NCI-H510A treated with DMSO at 0.1 percent for 48 hours (cell line): ENCODE results near the gene NBAS.
"Not testable (repeated sequence)": the region's sequence is repeated elsewhere in the genome, so short reads cannot be mapped to it uniquely, and the experiment has no call there.

Experiments
- DNase-seq: peaks from one replicate; lab custom pipeline; 2025; lab: John Stamatoyannopoulos, UW

Gene NBAS

DNA sequence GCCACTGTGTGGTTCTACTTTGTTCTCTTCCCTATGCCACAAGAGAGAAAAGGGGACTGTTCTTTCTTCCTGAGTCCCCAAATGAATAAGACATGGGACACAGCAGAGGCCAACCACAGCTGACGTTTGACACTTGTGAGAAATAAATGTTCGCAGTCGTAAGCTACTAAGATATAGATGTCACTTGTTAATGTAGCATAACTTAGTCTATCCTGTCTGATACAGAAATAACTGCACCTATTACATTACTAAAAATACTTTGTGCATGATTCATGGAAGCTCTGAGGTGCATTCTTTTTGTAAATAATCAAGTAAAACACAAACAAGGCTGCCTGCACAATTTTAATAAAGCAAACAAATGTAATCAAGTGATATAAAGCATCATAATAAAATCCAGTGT lies 148.8 kb downstream of the NBAS start:
- no peak for DNase-seq

DNA sequence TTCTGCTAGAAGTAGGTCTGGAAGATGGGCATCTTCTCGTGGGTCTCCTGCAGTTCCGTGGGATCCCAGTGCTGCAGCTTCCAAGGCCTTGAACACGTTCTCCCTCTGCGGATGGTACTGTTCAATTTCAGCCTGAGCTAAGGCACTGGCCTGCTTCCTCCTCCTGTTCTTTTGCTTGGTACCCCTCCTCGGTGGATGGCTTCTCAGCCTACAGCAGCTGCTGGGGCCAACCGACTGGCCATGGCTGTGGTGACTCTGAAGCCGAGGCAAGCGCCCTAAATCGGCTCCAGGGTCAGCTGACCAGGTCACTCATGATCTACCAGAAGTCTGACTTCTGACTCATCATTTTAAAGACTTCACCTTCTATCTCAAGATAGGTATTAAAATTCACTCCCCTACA lies 150.2 kb downstream of the NBAS start:
- no peak for DNase-seq

DNA sequence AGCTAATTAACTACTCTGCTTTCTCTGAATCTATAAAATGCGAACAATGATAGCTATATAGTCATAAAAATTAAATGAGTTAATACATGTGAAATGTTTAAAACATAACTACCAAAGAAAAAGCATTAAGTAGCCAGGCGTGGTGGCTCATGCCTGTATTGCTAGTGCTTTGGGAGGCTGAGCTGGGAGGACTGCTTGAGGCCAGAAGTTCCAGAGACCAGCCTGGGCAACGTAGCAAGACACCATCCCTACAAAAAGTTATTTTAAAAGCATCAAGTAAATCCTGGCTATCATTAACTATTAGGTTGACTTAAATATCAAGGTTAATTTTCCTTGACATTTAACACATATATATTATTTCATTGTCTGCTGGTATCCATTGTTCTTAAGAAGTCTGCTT lies 152.4 kb downstream of the NBAS start:
- no peak for DNase-seq

DNA sequence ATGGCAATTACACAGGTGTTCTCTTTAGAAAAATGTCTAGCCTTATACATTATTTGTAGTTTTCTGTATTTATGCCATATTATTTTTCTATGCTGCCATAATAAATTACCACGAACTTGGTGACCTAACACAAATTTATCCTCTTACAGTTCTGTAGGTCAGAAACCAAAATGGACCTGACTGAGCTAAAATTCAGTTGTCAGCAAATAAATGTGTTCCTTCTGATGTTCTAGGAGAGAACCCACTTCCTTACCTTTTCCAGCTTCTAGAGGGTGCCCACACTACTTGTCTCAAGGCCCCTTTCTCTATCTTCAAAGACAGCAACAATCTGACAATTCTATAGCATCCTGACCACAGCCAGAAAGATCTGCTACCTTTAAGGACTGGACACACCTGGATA lies 153.5 kb downstream of the NBAS start:
- no peak for DNase-seq

DNA sequence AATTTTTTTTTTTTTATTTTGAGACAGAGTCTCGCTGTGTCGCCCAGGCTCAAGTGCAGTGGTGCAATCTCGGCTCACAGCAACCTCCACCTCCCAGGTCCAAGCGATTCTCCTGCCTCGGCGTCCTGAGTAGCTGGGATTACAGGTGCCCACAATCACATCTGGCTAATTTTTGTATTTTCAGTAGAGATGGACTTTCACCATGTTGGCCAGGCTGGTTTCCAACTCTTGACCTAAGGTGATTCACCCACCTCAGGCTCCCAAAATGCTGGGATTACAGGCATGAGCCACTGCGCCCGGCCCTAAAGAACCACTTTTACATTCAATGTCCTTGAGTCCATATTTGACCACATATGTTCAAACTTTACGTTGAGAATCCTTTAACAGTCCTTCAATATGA lies 156.6 kb downstream of the NBAS start:
- DNase-seq, result not testable (repeated sequence)

DNA sequence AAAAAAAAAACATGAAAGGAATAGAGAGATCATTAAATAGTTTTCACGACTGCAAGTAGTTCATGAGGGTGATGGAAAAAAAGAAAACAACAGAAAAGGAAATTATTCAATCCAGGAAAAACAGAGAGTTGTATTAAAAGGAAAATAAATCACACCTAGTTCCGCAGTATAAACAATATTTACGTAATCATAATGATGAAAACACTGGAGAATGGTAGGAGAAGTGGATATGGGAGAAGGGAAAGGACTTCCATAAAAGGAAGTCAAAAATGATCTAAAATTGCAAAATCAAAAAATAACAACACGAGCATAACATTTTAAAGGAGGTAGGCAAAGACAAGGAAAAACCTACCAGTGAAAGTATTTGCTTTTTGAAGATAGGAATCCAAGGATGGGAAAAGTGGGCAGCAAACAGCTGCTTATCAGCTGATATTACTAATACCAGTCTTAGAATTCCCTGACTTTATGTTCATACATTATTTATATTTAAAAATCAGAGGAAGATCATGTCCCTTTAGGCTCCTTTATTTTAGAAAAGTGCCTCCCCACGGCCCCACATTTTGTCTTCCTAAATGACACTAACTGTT lies 160.8 kb downstream of the NBAS start:
- DNase-seq, result no peak

DNA sequence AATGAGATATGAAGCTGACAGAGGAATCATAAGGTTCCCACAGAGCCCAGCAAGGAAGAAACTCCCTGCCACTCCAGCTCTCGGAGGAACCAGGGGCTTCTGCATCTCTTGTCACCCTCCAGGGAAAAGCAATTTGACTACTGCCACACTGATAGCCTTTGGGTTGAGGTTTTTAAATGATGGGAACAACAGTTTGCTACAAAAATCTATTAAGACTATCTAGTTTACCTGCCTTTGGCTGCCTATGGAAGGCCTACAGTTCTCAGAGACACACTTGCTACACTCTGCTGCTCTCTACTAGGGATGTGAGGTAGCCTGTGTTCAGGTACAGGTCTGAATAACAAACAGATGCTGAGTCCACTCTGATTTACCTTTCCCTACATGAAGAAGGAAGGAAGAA lies 161.9 kb downstream of the NBAS start:
- DNase-seq, result no peak

DNA sequence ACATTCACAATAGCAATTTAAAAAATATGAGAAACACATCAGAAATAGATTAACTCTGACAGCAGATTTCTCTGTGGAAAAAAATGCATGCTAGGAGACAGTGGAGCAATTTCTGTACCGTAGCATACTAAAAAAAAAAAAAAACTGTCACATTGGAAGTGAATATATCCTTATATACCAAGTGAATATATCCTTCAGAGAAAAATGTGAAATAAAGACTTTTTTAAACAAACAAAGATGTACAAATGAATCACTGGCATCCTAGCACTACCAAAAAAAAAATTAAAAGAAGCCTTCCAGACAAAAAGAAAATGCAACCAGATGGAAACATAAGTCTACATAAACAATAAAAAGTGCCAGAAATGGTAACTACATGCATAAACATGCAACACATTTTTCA lies 169.4 kb downstream of the NBAS start:
- no peak for DNase-seq

DNA sequence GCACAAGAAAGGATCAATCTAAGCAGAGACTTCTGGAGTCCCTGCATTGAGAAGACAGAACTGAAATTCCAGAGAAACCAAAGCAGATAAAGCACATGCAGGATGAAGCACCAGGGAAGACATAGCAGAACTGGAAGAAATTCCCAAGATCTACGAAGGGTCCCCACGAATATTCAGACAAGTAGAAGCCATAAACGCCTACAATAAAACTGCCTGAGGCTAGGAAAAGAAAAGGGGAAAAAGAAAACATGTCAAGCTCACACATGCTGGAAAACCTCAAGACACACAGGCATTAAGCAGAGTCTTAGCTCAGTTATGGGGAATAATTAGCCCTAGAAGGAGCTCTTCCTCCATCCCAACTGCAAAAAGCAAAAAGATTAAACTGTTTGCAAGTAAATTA lies 171.2 kb downstream of the NBAS start:
- DNase-seq, result no peak

DNA sequence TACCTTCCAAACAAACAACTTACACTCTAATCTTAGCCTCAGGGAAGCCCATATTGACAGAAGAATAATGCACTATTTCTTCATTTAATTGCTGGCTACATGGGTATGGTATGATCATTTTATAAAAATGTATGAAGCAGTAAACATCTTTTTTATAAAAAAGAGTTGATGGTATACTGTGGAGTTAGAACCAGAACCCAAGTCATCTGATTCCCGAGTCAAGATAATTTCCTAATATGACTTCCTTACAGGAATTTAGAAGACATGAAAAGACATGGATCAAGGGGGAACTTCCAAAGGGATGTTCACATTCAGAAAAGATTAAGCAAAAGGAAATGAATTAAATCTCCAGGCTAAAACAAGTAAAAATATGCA lies 171.8 kb downstream of the NBAS start:
- DNase-seq, result no peak

DNA sequence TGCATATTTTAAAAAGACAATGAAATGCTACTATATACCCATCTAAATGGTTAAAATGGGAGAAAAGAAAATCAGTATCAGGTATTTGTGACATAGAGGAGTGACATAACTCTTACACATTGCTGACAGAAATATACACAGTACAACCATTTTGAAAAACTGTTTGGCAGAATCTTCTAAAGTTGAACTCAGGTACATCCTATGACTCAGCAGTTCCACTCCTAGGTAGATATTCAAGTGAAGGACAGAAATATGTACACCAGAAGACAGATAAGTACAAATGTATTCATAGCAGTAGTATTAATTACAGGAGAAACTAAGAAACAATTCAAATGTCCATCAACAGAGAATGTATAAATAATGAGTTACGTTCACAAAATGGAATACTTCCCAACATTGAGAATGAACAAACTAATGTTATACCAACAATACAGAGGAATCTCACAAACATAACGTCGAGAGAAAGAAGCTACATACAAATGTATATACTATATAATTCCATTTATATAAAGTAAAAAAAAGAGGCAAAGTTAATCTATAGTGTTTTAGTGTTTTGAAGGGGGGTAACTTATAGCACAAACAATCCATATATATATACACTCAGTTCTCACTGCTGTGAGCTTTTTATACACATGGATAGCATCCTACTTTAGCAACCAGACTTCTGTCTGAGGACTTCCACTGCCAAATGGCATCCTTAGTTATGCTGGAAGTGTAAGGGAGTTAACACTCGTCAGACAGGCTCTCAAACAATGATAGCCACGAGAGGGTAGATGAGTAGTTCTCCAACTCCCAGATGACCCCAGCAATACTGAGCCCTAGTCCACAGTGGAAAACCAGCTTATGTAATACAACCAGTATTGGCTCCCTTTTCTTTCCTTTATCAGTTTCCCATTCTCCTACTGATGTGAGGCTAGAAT lies 172.5 kb downstream of the NBAS start:
- DNase-seq, result no peak

DNA sequence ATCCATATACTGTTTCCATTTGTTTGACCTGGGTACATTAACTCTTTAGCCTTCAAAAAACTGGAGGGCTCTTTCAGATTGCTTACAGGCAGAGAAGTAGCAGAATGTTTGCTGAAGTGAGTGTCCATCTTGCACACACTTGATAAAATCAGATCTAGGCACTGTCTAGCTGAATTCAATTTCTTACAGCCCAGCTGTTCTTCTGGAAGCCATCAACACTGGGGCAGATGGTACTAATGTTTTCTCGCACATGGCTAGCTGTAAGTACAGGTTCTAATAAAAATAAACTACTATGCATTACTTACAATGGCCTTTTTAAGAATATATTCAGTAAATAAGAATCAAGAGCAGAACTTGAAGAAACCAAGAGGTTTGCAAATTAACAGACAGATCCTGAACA lies 175.9 kb downstream of the NBAS start:
- DNase-seq, result no peak

DNA sequence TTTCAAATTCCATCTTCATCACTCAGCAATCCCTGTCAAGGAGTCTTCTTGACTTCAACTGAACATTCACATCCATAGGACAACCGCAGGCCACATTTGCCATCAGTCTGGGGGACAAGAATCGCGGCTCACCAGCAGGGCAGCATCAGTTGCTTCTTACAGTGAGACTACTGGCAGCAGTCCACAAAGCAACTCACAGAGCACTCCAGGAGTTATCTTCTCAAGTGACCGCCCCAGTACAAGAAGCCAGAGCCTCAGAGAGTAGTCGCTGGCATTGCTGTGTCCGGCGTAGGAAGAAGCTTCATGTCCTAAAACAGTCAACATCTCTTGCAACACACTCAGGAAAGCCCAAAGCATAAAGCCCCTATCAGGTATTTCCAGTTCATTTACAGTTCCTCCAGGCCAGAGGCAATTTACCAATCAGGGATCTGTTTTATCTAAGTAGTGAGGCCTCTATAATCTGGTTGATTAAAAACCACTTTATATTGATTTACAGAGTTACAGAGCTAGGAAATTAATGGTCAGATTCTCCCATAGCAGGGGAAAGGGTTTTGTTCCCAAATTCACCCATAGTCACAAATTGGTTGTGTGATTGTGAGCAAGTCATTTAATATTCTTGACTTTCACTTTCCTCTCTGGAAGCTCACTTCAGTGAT lies 177.3 kb downstream of the NBAS start:
- DNase-seq, result no peak

DNA sequence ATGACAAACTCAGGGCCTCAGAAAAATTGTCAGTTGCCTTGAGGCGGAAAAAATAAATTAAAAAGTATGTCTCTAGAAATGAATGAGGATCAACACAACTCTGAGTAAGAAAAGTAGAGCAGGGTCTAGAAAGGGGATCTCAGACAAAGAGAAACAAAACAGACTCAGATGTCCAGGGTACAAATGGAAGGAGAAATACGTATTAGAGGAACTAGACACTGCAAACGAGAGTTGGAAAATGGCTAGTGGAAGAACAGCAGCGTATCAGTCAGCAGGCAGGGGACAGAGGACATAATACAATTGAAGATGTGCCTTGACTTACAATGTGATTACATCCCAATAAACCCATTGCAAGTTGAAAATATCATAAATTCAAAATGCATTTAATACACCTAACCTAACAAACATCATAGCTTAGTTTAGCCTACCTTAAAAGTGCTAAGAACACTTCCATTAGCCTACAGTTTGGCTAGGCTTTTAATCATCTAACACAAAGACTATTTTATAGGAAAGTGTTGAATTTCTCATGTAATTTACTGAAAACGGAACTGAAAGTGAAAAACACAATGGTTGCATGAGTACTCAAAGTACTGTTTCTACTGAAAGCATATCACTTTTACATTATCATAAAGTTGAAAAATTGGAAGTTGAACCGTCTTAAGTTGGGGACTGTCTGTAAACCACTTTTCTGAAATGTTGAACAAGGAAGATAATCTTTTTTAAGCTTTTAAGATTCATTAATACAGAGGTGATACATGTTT lies 182.8 kb downstream of the NBAS start:
- DNase-seq, result no peak

DNA sequence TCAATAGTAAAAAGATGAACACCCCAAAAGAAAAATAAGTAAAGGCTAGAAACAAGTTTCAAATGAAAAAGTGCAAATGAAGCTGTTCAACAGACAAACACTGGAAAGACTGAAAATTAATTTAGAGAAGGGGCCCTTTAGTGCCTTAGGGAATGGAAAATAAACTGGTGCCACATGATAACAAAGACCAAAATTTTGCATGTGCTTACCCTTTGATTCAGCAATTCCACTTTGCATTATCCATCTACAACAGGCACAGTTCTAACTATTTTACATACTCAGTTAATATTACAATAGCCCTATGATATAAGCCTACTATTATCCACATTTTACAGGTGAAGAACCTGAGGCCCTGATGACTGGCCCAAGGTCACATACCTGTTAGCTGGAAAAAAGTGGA lies 183.9 kb downstream of the NBAS start:
- DNase-seq, result no peak

DNA sequence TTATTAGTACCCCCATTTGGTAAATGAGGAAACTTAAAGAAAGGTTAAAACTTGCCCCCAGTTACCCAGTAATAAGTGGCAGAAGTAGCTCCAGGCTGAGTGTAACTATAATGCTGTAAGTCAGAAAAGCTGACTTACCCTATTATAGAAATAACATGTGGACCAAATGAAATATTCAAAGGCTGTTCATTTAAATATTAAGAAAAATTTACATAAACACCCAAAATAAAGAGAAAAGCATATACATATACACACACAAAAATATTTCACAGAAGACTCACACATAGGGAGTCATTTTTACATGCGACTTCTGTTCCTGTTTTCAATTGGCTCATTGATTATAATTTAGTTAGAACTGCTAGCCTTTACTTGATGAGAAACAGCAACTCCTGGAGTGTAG lies 189.1 kb downstream of the NBAS start:
- DNase-seq, result no peak

DNA sequence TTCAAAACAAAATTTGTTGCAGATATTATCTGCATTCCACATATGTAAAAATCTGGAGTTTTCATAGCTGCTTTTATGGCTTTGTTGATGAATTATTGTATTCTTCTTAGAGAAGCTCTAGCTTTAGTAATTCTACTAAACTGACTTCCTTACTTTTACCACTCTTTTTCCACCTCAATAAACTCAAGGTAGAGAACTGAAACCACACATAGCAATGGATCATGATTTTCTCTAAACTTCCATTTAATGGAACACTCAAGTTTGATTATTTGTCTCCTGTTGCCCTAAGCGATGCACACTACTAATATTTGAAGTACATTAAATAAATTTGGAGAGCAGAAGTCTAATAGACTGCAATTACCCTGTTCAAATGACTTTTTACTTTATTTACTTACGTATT lies 192.0 kb downstream of the NBAS start:
- DNase-seq, result no peak

DNA sequence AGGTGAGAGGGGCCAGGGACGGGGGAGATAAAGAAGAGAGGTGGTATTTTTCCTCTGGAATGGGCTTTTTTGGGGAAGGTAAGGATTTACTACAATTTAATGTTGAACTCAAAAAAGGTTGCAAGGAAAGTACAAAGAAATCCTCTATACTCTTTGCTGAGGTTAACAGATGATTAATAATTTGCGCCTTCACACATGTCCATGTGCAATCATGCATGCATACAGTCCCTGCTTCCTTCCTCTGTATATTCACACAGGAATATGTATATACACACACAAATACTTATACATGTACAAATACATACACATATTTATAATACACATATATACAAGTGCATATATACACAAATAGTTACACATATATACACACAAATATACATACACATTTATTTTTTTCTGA lies 193.4 kb downstream of the NBAS start:
- DNase-seq, result no peak

DNA sequence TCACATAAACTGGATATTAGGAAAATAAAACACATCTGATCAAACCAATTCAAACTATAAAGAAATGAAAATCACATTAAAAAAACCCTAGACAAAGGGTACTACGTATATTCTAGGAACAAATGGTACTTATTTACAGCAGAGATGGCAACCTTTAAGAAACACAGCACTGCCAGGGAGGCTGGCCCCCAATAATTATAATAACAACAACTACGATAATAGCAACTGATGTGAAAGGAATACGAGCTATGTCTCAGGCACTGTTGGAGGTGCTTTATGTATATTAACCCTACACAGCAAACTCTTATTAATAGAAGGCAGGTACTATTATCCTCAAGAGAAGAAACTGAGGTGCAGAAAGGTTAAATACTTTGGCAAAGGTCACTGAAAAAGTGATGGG lies 193.9 kb downstream of the NBAS start:
- DNase-seq, result no peak

DNA sequence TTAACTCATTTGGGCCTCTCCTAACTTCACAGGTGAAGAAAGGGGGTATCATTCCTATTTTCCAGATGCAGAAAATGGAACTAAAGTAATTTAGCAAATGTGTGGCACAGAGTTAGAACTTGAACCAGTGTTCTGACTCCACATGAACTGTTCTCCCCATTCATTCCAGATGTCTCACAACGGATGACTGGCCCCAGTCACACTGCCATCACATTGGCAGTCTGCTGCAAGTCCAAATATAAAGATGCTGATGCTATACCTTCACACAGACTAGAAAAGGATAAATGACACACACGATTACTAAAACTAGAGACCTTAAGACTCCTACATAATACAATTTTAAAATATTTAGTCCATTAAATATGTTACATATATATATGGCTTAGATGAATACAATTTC lies 195.7 kb downstream of the NBAS start:
- no peak for DNase-seq

DNA sequence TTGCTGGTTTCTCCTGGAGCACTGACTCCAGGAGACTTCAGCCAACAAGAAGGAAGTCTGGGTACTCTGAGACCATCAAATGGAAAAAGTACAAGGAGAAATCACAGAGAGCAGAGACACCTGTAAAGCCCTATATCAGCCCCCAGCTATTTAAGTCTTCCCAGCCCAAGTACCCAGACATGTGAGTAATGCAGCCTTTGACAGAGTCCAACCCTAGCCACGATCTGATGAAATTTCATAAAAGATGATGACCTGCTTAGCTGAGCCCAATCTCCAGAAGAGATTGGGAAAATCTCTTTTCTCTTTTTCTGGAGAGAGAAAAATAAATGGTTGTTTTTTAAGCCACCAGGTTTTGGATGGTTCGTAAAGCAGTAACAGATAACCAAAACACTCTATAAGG lies 196.6 kb downstream of the NBAS start:
- no peak for DNase-seq

DNA sequence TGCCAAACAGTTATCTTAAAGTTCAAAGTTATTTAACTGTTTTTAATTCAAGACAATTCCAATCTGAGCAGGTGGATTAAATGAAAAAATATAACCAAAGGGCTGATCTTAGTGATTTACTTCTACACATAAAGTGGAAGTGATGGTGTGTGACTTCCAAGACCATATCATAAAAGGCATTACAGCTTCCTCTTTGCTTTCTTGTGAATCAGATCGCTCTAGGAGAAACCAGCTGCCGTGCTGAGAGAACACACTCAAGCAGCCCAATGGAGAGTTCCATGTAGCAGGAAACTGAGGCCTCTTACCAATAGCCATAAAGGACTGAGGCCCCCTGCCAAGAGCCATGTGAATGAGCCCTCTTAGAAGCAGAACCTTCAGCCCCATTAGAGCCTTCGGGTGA lies 197.4 kb downstream of the NBAS start:
- DNase-seq, result no peak

DNA sequence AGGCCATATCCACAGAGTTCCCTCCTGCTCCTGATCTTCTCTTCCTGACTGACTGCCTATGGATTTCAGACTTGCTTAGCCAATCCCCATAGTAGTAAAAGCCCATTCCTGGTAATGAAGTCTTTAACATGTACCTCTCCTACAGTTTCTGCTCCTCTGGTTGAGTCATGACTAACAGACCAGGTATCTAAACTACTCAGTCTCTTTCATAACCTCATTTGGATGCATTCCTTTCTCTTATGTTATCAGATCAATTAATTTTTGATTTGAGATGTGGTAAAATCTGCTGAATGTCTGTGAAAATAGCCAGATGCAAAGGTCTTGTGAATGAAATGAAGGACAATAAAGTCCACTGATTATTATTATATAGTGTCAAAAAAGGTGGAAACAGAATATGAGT lies 198.0 kb downstream of the NBAS start:
- DNase-seq, result no peak
